Loucy (cell line): ENCODE measurements around the gene FAM222A.

Source experiments
- H2AFZ ChIP-seq: fragments of 200-600 bp; sonication (generic); 2 replicates; pipeline ENCODE4 v1.6.0; 2016; ENCODE audit warnings: antibody characterized with exemption, mild to moderate bottlenecking, low read length, moderate library complexity
- H3F3A ChIP-seq: fragments of 200-600 bp; 2 replicates; pipeline ENCODE4 v1.6.0; 2016; ENCODE audit warnings: antibody characterized with exemption, low read depth, mild to moderate bottlenecking
- H3K27me3 ChIP-seq: fragments of 200-600 bp; sonication (generic); 2 replicates; pipeline ENCODE4 v1.6.1; 2014; ENCODE audit warnings: low read length, mild to moderate bottlenecking; ENCODE audit not compliant: insufficient read depth, poor library complexity, severe bottlenecking
- H3K36me3 ChIP-seq: fragments of 200-600 bp; sonication (generic); 2 replicates; pipeline ENCODE4 v1.6.1; 2016; ENCODE audit warnings: low read length; ENCODE audit not compliant: insufficient read depth
- H3K4me1 ChIP-seq: fragments of 200-600 bp; sonication (generic); 2 replicates; pipeline ENCODE4 v1.5.1; 2014; ENCODE audit warnings: low read length, mild to moderate bottlenecking; ENCODE audit not compliant: insufficient read depth, poor library complexity, severe bottlenecking
- H3K4me2 ChIP-seq: fragments of 200-600 bp; sonication (generic); 2 replicates; pipeline ENCODE4 v1.6.0; 2014; ENCODE audit warnings: antibody characterized with exemption, low read length, low read depth, mild to moderate bottlenecking; ENCODE audit not compliant: poor library complexity, severe bottlenecking
- H3K4me3 ChIP-seq: fragments of 200-600 bp; sonication (generic); 2 replicates; pipeline ENCODE4 v1.5.1; 2014; ENCODE audit warnings: low read length, mild to moderate bottlenecking, mixed read lengths; ENCODE audit not compliant: poor library complexity, severe bottlenecking
- H3K79me2 ChIP-seq: fragments of 200-600 bp; sonication (generic); 2 replicates; pipeline ENCODE4 v1.6.1; 2014; ENCODE audit warnings: low read length; ENCODE audit not compliant: insufficient read depth
- H3K9ac ChIP-seq: fragments of 200-600 bp; sonication (generic); 2 replicates; pipeline ENCODE4 v1.6.0; 2014; ENCODE audit warnings: mild to moderate bottlenecking, low read depth, low read length, moderate library complexity; ENCODE audit not compliant: poor library complexity, severe bottlenecking
- H3K9me2 ChIP-seq: fragments of 200-600 bp; sonication (generic); replicated peaks from 2 replicates; pipeline ENCODE4 v1.6.1; 2016; ENCODE audit warnings: low read depth, low read length, mixed read lengths
- H3K9me3 ChIP-seq: fragments of 200-600 bp; sonication (generic); 2 replicates; pipeline ENCODE4 v1.6.1; 2014; ENCODE audit warnings: mild to moderate bottlenecking, antibody characterized with exemption, low read length, low read depth; ENCODE audit not compliant: insufficient read depth
- H4K20me1 ChIP-seq: fragments of 200-600 bp; sonication (generic); 2 replicates; pipeline ENCODE4 v1.6.0; 2014; ENCODE audit warnings: antibody characterized with exemption, low read length, mild to moderate bottlenecking; ENCODE audit not compliant: insufficient read depth, poor library complexity, severe bottlenecking
- CTCF ChIP-seq: fragments of 200-600 bp; sonication (generic); conservative IDR thresholded peaks from 2 replicates; pipeline ENCODE4 v1.5.1; 2014; ENCODE audit warnings: mild to moderate bottlenecking, antibody characterized with exemption, low read length
- EZH2phosphoT487 ChIP-seq: fragments of 200-600 bp; IDR thresholded peaks from 2 replicates; pipeline ENCODE4 v1.6.1; 2018; ENCODE audit warnings: antibody characterized with exemption, mild to moderate bottlenecking, moderate library complexity, borderline replicate concordance

The FAM222A gene

GRCh38 chr12:109732321-109733305 is 19.0 kb downstream of the FAM222A start:
- H3K4me3 ChIP-seq = no peak overlapping the region
- H3K4me1 ChIP-seq = no peaks in the 10 kb centered on the region
- no peak overlapping the region for H3K4me2 ChIP-seq

GRCh38 chr12:109734219-109735000 is 20.8 kb downstream of the FAM222A start:
- H3K79me2 ChIP-seq = no peaks in the 10 kb centered on the region
- TF ChIP-seq EZH2phosphoT487 (no peak), CTCF (no peak)
- H3F3A ChIP-seq = no peaks in the 10 kb centered on the region
- no peaks in the 10 kb centered on the region for H3K27me3 ChIP-seq
- H3K9me2 ChIP-seq = no peaks in the 10 kb centered on the region
- H4K20me1 ChIP-seq = no peaks in the 10 kb centered on the region
- H3K9me3 ChIP-seq = no peaks in the 10 kb centered on the region
- H3K4me2 ChIP-seq = no peak overlapping the region
- no peaks in the 10 kb centered on the region for H3K4me1 ChIP-seq
- no peaks in the 10 kb centered on the region for H3K36me3 ChIP-seq
- no peak overlapping the region for H2AFZ ChIP-seq
- H3K4me3 ChIP-seq = no peak overlapping the region
- no peak overlapping the region for H3K9ac ChIP-seq

More at GRCh38 chr12:109732321-109733305, 19.0 kb downstream of the FAM222A start:
- no peaks in the 10 kb centered on the region for H3K79me2 ChIP-seq
- H3K27me3 ChIP-seq = no peaks in the 10 kb centered on the region
- H4K20me1 ChIP-seq = no peaks in the 10 kb centered on the region
- no peak overlapping the region for H2AFZ ChIP-seq
- H3K36me3 ChIP-seq = no peaks in the 10 kb centered on the region
- TF ChIP-seq CTCF = no peak
- TF ChIP-seq EZH2phosphoT487 = no peak
- no peaks in the 10 kb centered on the region for H3K9me3 ChIP-seq
- H3F3A ChIP-seq = no peaks in the 10 kb centered on the region
- no peak overlapping the region for H3K9ac ChIP-seq
- H3K9me2 ChIP-seq = no peaks in the 10 kb centered on the region

DNA sequence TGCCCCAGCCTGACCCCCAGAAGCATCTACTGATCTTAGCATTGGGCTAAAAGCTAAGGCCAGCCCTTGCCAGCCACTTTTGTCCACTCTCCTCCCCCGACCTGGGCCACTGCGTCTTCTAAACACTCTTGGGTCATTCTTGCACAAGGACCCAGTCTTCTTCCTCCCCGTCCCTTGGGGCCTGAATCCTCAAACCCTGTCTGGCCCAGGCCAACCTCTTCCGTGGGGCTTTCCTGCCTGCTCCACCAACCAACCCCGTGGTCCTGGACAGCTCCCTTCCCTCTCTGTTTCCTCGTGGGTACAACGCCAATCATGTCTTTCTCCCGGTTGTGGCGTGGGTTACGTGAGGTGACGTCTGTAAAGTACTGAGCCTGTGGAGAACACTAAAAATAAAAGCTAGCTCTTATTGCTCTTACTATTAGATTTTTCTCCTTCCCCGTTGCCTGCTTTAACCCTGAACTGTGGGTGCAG is 21.5 kb downstream of the FAM222A start:
- no peaks in the 10 kb centered on the region for H3K79me2 ChIP-seq
- H2AFZ ChIP-seq = no peak overlapping the region
- no peak overlapping the region for H3K9ac ChIP-seq
- no peak overlapping the region for H3K4me2 ChIP-seq
- H3K27me3 ChIP-seq = no peaks in the 10 kb centered on the region
- no peaks in the 10 kb centered on the region for H3F3A ChIP-seq
- no peaks in the 10 kb centered on the region for H3K9me3 ChIP-seq
- no peak for TF ChIP-seq CTCF
- TF ChIP-seq EZH2phosphoT487 = no peak
- H3K4me3 ChIP-seq = no peak overlapping the region
- no peaks in the 10 kb centered on the region for H4K20me1 ChIP-seq
- H3K9me2 ChIP-seq = no peaks in the 10 kb centered on the region
- H3K4me1 ChIP-seq = no peaks in the 10 kb centered on the region
- H3K36me3 ChIP-seq = no peaks in the 10 kb centered on the region
